DMS153 (cell line): ENCODE measurements around the gene ITPA.

Experiments used
- DNase-seq: peaks from one replicate; lab custom pipeline; 2025; lab: John Stamatoyannopoulos, UW

ITPA gene

GRCh38 chr20:3209257-3209945, at the start of gene ITPA:
Gene ITPA (plus strand): TSS chr20:3209498. CDS start chr20:3209552, 54 bp downstream.
- no peak for DNase-seq

- no peak for DNase-seq
Measured at GRCh38 chr20:3160418-3160817, 48.9 kb upstream of the ITPA start.

GRCh38 chr20:3161316-3162079, 47.8 kb upstream of the ITPA start:
- no peak for DNase-seq

- peak; percentile 77 for DNase-seq
Measured at GRCh38 chr20:3162080-3162611, 47.2 kb upstream of the ITPA start.

- DNase-seq: no peak
Measured at GRCh38 chr20:3163099-3164042, 45.9 kb upstream of the ITPA start.

- no peak for DNase-seq
Measured at GRCh38 chr20:3164043-3164762, 45.1 kb upstream of the ITPA start.

GRCh38 chr20:3164763-3165410, 44.4 kb upstream of the ITPA start:
- no peak for DNase-seq

GRCh38 chr20:3165473-3166337, 43.6 kb upstream of the ITPA start:
- DNase-seq: peak; percentile 81

GRCh38 chr20:3166338-3166912, 42.9 kb upstream of the ITPA start:
- DNase-seq: no peak

- DNase-seq: no peak
Measured at GRCh38 chr20:3166913-3167342, 42.4 kb upstream of the ITPA start.

- no peak for DNase-seq
Measured at GRCh38 chr20:3167738-3168078, 41.6 kb upstream of the ITPA start.

- DNase-seq: peak; percentile 7
Measured at GRCh38 chr20:3168079-3168828, 41.0 kb upstream of the ITPA start.

GRCh38 chr20:3168829-3169590, 40.3 kb upstream of the ITPA start:
- DNase-seq: no peak

- DNase-seq: no peak
Measured at GRCh38 chr20:3171391-3172125, 37.7 kb upstream of the ITPA start.

GRCh38 chr20:3172126-3172932, 37.0 kb upstream of the ITPA start:
- DNase-seq: no peak

- DNase-seq: no peak
Measured at GRCh38 chr20:3172933-3173609, 36.2 kb upstream of the ITPA start, which contains the start of gene LZTS3. Gene LZTS3 (minus strand): TSS chr20:3173549. CDS start chr20:3167163, 6,386 bp downstream.
